ENCODE results near the gene OPRL1.
"Not testable (repeated sequence)": the region's sequence is repeated elsewhere in the genome, so short reads cannot be mapped to it uniquely, and the experiment has no call there.

The OPRL1 gene

DNA sequence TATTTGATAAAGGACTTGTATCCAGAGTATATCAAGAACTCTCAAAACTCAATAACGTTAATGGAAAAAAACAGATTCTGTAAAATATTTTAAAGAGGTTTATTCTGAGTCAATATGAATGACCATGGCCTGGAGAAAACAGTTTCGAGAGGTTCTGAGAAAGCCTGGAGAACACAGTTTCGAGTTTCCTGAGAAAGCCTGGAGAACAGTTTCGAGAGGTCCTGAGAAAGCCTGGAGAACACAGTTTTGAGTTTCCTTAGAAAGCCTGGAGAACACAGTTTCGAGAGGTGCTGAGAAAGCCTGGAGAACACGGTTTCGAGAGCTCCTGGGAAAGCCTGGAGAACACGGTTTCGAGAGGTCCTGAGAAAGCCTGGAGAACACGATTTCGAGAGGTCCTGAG, 43.0 kb downstream of the OPRL1 start:
- not testable (repeated sequence) for DNase-seq

DNA sequence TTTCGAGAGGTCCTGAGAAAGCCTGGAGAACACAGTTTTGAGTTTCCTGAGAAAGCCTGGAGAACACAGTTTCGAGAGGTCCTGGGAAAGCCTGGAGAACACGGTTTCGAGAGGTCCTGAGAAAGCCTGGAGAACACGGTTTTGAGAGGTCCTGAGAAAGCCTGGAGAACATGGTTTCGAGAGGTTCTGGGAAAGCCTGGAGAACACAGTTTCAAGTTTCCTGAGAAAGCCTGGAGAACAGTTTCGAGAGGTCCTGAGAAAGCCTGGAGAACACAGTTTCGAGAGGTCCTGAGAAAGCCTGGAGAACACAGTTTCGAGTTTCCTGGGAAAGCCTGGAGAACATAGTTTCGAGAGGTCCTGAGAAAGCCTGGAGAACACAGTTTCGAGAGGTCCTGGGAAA, 43.6 kb downstream of the OPRL1 start:
- not testable (repeated sequence) for DNase-seq

DNA sequence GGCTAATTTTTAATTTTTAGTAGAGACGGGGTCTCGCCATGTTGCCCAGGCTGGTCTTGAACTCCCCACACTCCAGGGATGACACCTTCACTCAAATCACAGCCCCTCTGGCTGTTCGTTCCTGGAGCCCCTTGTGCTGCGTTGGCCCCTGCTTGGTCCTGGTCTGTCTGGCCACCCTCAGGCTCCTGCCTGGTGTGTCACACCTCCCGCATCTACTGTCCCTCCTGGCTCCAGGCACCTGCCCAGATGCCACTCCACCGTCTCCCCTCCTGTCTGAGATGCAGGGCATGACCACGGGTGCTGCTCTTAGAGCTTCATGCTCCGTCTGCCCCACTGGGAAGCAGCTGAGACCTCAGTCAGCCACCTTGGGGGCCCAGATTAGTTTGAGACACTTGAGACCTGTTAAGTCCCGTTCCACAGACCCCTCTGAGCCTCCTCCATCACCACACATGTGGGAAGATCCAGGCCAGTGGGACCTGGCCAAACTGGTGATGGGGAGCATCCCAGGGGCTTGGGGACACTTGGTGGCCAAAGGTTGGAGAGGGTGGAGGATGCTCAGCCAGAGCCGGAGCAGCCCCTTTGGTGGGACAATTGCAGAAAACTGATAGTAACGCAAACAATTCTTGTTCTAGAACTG, 49.4 kb downstream of the OPRL1 start:
- no peak for DNase-seq

DNA sequence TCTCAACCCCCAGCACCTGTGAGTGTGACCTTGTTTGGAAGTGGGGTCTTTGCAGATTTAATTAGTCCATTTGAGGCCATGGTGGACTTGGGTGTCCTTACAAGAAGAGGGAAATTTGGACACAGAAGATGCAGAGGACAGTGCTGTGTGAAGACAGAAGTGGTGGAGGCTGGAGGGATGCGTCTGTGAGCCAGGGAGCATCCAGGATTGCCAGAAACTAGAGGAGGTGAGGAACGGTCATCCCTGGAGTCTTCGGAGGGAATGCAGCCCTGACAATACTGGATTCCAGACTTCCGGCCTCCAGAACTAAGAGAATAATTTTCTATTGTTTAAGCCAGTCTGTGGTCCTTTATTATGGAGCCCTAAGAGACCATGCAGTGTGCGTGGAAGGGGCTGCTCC, 50.4 kb downstream of the OPRL1 start:
- no peak for DNase-seq

DNA sequence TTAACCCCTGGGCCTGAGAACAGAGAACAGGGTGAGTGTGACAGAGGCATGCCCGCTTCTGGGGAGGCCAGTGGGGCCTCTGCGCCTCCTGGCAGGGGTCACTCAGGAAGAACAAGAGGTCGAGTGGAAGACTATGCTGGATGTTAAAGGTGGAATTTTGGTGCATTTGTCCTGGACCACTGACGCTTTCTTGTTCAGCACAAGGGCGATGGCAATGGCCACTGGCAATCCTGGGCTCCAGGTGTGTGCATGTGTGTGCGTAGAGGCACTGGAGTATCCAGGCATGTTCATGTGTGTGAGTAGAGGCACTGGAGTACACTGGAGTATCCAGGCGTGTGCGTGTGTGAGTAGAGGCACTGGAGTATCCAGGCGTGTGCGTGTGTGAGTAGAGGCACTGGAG, 51.0 kb downstream of the OPRL1 start:
- no peak for DNase-seq

DNA sequence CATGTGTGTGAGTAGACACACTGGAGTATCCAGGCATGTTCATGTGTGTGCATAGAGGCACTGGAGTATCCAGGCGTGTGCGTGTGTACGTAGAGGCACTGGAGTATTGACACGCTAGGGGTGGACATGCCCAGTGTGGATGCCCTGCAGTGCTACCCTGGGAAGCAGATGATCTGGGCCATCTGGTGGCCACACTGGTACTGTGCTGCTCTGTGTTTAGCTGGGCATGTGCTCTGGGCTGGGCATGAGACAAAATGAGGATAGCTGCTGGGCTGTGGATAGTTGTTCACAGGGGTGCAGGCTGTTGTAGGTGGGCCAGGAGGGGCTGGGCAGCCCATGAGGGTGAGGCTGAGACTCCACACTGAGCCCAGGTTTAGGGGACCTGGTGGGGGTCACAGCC, 51.5 kb downstream of the OPRL1 start:
- DNase-seq, result no peak

DNA sequence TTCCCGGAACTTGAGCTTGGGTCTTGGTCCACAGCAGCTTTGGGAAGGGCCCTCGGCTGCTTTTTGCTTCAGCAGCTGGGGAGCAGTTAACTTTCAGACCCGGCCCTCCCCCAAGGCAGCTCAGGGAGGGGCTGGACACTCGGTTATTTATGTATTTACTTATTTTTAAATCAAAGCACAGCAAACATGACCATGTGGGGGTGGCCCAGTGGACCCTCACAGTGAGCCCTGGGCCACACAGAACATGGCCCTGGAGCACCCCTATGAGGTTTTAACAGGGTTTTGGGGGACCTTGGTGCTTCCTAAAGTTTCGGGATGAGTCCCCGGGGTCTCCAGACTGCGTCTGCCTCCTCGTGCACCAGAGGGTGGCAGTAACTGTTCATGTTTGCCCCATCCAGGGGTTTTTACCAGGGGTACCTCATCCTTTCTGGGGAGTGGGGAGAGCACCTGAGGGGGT, 54.1 kb downstream of the OPRL1 start:
- DNase-seq, result no peak

GRCh38 chr20:64134744-64135143, 54.9 kb downstream of the OPRL1 start:
- DNase-seq, result not testable (repeated sequence)

GRCh38 chr20:64136004-64136710, 56.3 kb downstream of the OPRL1 start:
- DNase-seq, result no peak

DNA sequence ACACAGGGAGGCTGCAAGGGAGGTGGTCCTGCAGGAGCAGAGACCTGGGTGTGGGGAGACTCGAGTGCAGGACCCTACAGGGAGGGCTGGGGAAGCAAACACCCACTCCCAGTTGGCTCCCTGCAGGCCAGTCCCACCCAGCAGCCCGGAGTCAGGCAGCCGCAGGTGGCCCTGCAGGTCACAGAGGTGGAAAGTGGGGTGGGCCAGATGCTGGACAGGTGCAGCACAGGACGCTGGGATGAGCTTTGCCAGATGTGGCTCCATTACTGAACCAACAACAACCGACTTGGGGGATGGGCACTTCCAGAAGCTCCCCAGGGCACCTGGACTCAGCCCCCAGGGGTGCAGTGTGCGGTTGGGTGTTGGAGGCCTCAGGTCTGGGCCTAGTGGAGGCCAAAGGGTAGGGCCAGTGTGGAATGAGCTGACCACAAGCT, 57.7 kb downstream of the OPRL1 start:
- DNase-seq, result no peak

DNA sequence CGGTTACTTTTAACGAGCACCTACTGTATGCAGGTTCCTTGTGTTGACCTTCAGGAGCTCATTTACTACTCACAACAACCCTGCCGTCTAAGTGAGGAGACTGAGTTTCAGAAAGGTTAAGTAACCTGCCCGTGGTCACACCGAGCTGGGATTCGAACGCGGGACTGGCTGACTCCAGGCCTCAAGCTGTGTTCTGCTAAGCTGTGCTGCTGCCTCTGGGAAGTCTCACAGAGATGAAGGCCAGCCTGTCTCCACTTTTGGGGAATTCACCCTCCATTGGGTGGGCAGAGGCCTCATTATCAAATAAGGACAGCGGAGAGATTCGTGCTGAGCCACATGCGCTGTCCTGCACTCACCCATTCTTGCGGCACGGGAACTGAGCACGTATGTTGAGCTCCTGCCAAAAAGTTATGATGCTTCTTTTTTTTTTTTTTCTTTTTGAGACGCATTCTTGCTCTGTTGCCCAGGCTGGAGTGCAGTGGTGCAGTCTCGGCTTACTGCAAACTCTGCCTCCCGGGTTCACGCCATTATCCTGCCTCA, 58.5 kb downstream of the OPRL1 start:
- no peak for DNase-seq

DNA sequence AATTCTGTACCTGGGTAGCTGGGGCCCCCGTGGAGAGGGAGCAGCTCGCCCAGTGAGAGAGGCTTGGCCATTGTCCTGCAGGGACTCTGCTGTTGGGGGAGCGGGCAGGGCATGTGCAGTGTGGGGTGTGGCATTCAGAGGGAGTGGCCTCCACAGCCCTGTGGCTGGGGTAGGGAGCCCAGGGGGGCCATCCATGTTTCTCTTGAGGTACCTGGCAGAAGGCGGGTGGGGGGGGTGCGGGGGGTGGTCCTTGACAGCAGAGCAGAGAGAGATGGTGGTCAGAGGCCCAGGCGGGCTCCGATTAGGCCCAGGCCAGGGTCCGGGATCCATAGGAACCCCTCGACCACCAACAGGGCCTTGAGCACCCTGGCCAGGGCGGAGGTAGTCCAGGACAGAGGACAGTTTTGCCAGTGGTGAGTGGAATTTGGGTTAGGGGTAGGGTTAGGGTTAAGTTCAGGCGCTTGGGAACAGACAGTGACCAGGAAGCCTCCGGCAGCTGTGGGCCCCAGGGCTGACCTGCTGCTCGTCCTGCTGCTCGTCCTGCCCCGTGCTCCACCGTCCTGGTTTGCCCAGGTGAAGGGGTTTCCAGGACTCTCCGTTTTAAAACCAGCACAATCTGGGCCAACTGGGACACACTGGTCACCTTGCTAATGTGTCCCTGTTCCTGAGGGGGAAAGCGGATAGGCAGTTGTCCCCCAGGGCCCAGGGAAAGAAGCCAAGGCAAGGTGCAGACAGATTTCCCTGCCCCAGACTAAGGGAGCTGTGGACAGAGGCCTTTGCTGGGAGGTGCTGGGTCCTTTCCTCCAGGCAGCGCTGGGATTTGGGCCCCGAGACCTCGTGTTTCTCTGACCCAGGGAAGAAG, 59.5 kb downstream of the OPRL1 start:
- DNase-seq, result no peak

DNA sequence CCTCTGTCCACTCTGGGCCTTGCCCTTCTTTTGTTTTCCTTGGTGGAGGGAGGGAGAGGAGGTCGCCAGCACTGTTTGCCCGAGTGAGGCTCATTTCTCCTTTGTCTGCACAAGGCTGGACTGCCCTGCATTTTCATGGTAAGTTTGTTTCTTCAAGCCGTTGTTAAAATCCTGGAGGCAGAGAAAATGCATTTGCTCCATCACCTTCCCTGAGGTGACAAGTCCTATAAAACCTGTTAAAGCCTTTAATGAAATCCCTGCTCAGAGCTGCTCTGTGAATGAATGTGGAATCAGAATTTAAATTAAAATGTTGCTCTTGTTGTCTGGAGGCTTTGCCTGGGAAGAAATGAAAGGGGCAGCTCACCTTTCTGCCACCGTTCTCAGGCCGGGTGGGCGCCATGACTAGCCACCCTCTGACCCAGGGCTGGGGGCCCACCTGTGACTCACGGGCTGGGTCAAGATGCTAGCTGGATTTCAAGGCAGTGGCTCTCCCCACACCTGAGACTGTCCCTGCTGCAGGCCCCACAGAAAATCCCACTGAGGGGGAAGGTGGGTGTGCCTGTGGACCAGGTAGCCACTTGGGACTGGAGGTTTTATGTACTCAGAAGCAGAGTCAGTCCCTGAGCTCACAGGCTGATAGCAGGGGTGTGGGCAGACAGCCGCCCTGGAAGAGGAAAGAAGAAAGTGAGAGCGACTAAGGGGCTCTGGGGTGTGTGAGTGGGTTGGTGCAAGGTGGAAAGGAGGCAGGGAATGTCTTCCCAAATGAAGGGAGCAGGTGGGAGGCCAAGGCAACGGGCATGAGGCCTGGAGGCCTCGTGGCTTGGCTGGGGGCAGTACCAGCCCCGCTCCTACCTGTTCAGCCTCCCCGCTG, 60.4 kb downstream of the OPRL1 start:
- no peak for DNase-seq

DNA sequence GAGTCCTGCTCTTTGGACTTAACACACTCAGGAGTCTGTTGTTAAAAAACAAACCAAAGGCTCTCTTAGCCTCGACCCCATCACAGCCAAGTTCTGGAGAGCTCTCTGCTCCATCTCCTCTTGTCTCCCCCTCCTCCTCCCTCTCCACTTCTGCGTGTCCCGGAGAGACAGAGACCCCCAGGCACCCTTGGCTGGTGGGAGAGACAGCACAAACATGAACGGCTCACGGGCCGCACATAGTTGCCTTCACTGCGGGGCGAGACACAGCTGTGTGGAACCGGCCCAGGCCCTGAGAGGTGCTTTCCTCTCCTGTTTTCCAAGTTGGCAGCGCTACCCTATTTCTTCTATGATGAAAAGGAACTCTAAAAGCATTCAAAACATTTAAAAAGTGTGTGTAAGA, 61.1 kb downstream of the OPRL1 start:
- DNase-seq, result no peak

DNA sequence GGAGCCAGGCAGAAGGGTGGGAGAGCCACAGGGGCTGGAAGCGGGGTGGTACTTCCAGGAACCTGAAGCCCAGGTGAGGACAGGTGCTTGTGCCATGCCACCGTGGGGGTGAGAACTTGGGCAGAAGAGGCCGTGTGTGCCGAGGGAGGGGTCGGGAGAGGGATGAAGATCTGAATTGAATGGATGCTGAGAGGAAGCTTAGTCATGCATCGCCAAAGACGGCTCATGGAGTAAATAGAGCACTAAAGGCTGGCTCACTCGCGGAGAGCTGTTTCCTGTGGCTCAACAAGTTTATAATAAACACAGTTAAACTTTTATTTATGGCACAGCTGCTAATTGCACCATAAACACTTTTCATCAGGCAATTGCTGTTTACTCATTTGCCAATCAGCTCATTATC, 62.7 kb downstream of the OPRL1 start:
- no peak for DNase-seq

- no peak for DNase-seq
Measured at GRCh38 chr20:64143018-64143801, 63.3 kb downstream of the OPRL1 start.

DNA sequence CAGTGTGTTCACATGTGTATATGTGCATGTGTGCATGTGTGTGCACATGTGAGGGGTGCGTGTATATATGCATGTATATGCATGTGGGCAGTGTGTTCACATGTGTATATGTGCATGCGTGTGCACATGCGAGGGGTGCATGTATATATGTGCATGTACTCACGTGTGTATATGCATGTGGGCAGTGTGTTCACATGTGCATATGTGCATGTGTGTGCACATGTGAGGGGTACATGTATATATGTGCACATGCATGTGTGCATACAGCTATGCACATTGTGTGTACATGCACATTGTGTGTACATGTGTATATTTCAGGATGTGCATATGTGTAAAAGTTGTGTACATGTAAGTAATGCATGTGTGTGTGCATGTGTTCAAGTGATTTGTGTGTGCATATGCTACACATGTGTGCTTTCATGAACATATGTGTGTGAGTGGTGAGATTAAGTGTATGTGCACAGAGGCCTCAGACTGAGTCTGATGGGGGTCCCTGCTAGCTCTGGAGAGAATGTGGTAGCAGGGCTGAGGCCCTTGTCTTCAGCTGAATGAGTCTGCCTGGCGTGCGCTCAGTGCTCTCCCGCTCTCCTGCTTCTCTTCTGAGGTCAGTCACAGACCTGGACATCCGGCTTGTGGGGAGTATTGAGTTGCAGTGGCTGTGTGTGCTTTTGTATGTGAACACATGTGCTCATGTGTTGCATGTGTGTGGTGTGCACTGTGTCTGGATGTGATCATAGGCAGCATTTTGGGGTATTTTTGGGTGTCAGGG, 64.4 kb downstream of the OPRL1 start:
- DNase-seq, result no peak

DNA sequence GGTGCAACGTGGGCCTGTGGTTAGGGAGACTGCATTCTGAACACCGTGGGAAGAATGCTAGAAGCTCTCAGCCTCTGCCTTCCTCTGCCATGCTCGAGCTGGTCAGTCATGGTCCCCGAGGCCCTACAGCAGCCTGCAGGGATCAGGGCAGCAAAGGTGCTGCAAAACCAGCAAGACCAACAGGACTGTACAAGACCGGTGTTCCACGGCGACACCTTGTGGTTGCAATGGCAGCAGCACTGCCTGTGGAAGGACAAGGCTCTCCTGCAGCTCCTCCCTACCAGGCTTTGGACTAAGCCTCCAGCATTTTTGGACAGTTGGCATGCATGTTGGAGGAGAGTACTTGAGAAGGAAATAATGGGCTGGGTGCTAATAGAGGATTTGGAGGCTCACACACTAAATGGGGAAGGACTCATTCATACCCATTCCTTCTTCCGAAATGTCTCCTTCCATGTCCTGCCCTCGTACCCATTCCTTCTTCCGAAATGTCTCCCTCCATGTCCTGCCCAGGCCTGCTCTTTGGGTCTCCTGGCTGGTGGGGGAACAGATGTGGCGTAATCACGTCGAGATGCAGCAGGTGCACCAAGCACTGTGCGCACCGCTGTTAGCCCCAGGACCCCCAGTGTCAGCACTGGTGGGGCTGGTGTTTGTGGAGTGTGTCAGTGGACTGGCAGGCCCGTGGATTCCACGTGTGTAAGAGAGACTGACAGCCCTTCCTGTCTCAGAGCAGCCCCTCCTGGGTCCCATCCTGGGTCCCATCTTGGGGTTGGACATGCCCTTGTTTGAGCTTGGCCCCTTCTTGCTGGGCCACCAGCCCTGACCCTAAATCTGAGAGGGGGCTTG, 65.8 kb downstream of the OPRL1 start:
- DNase-seq, result no peak

GRCh38 chr20:64146301-64146935, 66.5 kb downstream of the OPRL1 start:
- no peak for DNase-seq
